ENCODE data around the gene MEGF6.

Gene MEGF6

DNA sequence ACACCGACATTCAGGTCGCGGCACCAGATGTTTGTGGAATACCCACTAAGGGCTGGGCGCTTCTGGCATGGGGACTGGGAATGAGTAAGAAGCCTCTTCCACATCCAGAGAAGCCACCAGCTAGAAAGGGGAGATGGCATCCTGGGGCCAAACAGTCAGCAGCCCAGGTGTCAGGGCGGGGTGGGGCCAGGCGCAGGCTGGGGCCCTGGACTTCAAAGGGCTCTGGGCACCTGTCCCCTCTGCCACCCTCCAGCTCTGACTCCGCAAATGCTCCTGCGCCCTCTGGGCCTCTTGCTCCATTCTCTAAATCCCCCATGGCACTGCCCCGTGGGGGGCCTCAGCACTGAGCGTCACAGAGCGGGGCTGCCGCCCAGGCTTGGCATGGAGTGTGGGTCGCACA lies 70.4 kb downstream of the MEGF6 start:
- DNase-seq (ENCODE audit: low spot score): no peak

DNA sequence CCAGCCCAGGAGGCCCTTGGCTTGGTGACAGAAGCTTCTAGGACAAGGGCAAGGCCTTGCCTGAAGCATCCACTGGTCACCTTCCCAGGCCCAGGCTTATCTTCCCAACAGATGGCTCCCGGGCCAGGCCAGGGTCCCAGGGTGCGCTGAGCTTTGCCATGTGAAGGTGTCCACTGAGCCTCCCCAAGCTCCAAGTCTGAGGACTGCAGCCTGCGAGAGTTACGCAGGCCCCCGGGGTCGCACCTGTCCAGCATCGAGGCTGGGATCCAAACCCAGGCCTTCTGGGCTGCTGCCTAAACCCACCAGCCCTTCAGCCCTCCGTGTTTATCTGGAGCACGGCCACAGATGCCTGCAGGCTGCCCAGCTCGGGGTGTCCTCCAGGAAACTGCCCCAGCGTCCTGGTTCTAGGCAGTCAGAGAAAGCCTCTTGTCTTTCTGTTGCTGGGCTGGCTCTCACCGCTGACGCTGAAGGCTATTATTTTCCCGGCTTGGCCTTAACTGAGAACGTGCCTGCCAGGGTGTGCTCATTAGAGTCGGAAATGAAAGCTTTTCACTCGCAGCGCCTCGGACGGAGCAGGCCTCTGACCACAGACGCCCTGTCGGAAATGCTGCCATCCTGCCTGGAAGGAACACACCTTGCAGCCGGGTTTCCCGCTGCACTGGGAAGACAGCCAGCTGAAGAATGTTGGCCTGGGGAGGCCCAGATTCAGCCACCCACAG lies 71.4 kb downstream of the MEGF6 start:
- FAIRE-seq (no peak), DNase-seq (ENCODE audit: low spot score) (no peak)

More for the DNA sequence above, 70.4 kb downstream of the MEGF6 start:
- FAIRE-seq: no peak

DNA sequence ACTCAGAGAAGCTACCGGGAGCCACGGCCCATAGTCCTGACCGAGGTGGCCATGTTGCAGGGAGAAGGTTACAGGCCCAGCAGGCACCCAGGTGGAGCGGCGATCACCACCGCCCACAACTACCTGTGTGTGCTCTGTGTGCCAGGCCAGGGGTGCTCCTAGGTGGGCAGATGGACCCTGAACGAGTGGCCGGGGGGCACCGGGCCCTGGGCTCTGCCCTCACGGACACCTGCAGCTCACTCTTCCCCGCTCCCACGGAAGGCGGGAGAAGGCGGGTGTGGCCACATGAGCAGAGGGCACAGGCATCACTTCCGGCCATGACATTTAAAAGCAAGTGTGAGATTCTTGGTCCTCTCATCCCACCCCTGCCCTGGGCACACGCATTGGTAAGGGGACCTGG lies 73.9 kb downstream of the MEGF6 start:
- DNase-seq (ENCODE audit: low spot score) (no peak), FAIRE-seq (no peak)

DNA sequence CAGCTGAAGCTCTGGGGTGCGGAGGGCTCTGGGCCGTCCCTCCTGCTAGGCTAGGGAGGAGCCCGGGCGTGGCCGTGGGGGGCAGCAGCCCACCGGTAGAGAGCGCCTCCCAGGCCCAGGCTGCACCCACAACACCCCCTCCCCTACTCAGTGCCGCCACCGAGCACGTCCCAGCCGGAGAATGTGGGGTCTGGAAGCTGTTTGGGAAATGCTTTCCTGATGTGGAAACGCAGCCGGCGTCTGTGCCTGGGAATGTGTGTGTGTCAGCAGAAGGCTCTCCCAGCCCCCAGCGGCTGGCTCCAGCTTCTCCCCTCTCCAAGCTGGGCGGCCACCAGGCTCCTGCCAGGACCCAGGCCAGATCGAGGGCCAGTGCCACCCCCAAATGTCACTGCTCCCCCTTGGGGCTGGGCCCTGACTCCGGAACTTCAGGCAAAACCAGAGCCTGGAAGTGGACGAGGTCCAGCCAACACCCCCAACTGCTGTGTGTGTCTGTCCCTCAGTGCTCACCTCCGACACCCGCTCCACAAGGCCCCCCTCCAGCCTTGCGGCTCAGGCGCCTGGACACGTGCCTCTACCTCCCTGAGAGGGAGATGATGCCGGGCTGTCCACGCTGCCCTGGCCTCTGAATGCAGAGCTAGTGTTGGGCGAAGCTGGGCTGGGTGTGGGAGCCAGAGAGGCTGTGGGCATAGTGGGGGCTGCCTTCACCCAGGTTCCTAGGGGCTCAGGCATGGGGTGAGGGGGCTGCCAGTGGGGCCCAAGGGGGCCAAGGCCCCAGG lies 74.7 kb downstream of the MEGF6 start:
- FAIRE-seq: no peak
- DNase-seq (ENCODE audit: low spot score): no peak

DNA sequence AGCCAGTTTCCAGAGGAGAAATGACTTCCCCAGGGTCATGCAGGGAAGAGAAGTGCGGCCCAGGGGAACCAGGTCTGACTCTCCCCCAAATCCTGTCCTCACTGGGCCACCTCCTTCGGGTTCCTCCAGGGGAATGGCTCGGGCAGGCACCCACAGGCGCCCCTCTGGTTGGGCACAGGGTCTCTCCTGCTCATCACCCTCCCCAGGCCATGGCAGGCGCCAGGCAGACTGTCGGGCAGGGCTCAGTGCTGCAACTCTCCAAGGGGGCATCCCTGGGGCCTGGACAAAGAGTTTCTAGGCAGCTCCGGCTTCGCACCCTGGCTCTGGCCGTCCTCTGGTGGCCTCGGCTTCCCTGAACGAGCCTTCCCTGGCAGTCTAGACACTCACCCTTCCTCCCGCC lies 75.6 kb downstream of the MEGF6 start:
- no peak for FAIRE-seq
- no peak for DNase-seq (ENCODE audit: low spot score)

DNA sequence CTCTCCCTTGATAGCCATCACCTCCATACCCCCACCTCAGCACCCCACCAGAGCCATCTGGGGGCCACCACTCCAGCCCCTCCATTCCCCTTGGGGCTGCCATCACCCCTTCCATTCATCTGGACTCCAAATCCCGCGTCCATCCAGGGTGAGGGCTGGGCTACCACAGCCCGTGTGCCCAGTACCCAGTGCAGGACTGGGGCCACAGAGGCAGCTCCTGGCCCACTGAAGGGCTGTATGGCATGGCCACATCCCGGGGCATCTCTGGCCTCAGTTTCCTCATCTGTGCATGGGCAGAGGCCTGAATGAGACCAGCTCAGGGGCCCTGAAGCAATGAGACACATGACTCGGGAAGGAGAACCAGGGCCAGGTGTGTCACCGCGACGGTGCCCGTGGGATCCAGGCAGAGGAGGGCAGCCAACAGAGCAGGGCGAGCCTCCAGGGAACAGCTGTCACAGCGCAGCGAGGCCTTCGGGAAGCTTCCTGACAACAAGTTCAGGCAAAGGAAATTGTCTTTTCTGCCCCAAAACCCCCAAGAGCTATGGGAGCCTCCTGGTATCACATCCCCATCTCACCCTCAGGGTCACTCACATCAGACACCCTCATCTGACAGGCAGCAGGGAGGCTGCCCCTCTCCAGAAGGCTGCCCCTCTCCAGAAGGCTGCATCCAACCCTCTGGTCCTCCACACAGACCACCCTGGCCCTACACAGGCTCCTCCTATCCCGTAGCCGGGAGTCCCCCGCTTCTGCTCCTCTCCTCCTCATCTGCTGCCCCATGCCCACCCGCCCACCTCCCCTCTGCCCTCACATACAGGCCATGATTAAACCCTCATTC lies 76.3 kb downstream of the MEGF6 start:
- DNase-seq (ENCODE audit: low spot score): no peak
- FAIRE-seq: no peak

DNA sequence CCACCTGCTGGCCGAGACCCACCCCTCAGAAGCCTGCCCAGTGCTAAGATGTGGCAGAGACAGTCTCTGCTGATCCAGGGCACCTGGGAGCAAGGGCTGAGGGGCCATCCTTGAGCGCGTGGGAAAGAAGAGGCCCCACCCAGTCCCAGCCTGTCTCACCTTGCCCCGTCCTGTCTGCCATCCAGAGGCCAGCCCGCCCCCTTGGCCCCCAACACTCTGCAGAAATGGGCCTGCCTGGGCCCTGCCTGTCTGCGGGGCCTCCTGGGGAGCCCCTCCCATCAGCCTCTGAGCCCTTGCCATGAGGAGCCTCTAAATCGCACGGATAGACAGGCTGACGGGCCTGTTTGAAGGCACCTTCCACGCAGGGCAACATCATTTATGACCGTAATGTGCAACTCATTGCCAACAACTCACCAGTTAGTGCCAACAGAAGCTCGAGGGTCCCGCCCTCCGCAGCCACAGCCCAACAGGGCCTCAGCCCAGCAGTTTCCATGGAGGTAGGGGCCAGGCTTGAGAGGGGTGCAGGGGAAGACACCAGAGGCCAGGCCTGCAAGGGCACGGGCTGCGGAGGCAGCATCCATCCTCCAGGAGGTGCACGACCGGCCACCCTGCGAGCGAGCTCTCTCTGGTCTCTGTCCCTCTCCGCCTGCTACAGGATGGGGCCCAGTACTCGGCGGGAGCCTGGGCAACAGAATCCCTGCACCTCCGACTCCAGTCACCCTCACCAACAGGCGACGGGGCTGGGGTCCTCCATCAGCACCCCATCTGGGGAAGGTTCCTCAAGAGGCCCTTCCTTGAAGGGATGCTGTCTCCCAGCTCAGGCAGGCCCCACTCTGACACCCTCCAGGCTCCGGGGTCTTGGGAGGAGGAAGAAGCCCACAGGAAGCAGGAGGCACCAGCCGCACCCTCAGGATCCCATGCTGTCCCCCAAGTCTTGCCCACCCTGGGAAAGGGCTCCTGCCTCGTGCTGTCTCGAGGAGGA lies 78.0 kb downstream of the MEGF6 start:
- FAIRE-seq (no peak), DNase-seq (ENCODE audit: low spot score) (no peak)

DNA sequence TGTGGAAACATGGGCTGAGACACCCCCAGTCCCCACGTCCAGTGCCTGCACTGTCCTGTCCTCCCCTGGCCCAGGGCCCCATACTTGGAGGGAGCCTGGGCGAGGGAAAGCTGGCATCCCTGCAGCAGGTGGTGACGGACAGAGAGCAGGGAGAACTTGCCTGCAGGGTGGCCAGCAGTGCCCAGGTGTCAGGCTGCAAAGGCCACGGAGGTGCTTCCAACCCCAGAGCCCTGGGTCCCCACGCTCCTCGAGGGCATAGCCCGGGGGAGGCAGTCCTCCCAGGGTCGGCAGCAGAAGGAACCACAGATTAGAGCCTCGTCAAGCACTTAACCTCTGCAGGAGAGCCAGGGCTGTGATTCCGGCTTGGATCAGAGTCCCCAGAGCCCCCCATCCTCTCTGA lies 79.4 kb downstream of the MEGF6 start:
- no peak for DNase-seq (ENCODE audit: low spot score)
- FAIRE-seq: no peak

DNA sequence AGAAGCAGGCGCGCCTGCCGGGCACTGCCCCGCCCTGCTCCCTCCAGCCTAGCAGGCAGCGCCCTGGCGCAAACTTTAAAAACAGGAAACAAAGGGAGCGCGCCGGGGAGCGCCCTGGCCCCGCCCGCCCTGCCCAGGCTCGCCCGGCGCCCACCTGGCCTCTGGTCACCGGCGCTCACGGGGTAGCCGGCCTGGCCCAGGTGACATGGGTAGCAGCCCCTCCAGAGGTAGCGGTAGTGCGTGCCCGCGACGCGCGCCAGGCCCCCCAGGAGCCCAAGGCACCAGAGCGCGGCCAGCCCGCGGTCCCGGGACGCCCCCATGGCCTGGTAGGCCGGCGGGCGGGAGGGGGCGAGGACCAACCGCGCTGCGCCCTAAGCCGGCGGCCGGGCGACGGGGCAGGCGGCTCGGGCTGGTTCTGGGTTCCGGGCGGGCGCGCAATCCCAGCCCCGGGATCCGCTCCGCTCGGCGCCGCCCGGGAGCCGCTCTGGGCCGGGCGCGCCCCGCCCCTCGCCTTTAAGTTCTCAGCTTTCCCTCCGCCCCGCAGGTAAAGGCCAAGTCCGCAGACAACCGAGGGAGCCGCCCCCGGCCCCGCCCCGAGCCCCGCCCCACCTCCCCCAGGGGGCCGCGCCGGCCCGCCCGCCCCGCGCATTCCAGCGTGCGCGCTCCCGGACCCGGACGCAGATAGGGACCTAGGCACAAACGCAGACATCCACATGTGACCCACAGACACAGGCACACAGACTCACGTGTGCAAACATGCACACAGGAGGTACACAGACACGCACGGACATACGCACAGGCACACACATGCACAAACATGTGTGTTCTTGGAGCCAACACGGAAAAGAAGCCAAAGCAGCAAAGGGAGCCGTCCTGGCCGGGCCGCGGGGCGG lies 80.1 kb downstream of the MEGF6 start:
- DNase-seq (ENCODE audit: low spot score) (peak; percentile 38), FAIRE-seq (no peak)

DNA sequence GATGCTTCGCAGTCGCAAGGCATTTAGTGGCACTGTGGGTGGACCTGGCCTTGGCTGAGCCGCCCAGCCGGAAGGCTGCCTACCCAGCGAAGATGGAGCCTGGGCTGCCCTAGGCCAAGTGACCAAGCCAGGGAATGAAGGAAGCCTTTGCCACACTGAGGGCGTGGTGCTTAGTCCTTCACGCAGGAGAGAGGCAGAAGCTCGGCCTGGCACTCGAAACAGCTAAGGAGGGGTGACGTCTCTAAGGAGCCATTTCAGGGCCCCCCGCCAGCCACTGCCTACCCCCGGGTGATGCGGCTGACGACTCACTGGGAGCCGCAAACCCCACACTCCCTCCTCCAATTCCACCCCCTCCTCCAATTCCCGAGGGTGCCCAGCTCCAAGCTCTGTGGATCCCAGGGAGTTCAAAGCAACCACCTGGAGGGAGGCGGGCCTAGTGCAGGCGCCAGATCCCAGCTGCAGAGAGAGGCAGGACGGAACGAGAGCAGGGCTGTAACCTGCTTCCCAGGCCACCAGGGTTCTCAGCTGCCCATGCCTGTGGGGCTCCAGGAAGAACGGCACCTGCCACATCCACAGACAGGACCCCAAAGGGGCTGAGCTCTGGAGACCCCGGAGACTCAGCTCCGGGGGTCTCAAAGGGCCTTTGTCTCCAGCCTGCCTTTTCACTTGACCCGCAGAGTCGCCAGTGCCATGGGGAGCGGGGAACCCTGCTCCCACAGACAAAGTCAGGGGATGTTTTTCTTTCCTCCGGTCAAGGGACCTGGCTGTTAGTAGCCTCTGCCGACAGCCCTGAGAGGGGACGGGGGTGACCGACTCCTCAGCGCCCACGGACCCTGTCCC lies 81.0 kb downstream of the MEGF6 start:
- DNase-seq (ENCODE audit: low spot score) (no peak), FAIRE-seq (no peak)

DNA sequence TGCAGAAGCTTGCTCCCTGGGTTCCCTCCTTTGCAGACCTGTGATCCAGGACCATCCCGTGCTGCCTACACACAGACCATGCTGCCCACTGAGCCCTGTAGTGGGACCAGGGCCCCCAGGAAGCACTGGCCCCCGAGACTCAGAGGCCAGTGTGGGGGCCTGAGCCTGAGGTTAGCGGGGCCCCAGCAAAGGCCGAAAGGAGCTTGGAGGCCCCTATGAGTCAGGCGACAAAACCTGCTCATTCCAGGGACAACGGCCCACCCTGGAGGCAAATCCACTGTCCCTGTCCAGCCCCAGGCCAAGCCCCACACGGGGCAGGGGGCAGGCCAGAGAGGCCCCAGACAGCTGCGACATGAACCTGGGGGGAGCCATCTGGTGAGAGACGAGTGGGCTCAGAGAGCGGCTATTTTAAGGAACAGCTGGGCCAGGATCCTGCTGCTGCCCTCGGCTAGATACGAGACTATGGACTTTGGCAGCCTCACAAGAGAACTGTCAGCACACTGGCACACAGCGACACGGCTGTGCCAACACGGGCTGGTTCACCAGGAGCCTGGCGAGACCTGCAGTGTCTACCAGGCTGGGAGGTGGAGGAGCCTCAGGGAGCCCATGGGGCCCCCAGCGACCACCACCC lies 82.1 kb downstream of the MEGF6 start:
- DNase-seq (ENCODE audit: low spot score) (no peak), FAIRE-seq (no peak)

DNA sequence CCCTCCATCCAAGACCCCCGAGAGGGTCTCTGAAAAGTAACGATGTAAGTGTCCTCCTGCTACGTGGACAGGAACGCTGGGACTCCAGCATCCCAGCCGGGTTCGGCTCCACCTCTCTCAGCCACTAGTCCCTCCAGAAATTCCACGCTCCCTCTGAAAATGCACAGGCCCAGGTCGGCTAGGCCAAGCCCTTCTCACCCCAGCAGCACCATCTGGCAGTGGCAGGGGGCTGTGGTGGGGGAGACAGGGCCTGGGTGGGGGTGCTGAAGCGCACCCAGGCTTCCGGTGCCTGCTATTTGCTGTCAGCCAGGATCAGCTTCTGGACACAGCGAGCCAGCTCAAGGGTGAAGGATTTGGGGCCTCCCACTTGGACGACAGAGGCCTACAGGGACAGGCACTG lies 83.5 kb downstream of the MEGF6 start:
- FAIRE-seq (no peak), DNase-seq (ENCODE audit: low spot score) (no peak)

DNA sequence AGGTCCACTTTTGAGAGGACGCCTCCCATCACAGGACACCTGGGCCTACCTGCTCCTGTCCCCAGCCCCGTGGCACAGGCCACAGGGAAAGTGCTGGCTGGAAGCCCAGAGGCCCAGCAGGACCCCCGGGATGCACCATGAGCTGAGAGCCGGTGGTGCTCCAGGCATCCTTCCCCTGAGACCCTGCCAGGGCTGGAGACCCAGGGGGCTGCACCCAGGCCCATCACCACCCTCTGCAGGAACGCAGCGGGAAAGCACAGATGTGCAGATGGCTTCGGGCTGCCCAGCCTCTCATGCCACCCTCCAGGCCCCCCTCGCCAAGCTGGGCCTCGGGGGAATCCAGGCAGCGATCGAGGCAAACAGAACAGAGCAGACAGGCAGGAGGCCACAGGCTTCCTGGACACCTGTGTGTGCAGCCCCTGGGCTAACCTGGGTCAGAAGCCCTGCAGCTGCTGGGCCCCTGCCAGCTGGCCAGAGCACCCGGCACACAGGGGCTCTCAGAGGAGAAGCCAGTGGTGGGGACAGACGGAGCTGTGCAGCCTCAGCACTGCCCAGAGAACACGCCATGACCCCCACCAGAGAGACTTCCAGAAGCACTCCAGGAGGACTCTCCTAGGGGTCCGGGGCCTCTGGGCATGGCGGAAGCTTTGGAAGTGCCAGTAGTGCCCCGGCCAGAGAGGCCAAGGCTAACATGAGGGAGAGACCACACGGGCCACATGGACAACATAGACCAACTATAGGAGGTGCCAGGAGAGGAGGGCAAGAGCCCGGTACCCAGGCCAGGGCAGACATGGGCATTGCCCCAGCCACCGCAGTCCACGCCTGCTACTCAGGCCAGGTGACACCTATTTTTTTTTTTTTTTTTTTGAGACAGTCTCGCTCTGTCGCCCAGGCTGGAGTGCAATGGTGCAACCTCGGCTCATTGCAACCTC lies 85.5 kb downstream of the MEGF6 start:
- DNase-seq (ENCODE audit: low spot score) (no peak), FAIRE-seq (no peak)

DNA sequence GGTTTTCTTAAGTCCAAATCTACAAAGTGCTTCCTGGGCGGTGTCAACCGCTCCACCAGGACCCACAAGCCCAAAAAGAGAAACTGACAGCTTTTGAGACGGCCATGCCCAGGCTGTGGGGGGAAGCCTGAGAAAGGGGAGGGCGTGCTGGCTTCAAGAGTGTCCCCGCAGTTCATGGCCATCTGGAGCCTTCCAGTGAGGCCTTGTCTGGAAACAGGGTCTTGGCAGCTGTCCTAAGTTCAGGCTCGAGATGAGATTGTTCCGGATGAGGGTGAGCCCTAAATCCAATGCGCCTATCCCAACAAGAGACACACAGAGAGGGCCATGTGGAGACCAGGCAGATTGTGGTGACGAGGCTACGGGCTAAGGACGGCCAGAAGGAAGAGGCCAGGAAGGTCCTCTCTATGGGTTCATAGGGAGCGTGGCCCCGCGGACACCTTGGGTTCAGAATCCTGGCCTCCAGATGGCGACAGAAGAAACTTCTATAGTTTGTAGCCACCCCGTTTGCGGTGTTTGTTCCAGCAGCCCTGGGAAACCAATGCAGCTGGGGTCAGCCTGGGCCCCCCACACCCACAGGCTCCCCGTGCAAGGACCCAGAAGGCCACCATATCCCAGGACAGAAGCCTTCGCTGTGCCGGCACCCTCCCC lies 86.6 kb downstream of the MEGF6 start:
- FAIRE-seq (no peak), DNase-seq (ENCODE audit: low spot score) (no peak)

DNA sequence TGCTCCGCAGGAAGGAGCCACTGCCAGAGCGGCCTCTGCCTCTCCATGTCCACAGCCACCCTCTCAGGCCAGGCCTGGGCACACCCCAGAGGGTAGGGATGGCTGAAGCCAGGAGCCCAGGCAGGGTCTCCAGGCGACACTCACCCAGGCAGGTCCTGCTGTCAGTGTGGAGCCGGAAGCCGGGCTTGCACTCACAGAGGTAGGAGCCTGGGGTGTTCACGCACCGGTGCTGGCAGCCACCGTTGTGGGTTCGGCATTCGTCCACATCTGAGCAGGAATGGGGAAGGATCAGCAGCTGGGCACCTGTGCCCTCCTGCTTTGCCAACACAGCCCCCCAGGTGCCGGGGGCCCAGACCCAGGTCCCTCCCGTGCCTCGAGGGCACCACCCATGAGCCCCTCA lies 87.3 kb downstream of the MEGF6 start:
- no peak for FAIRE-seq
- DNase-seq (ENCODE audit: low spot score): no peak

DNA sequence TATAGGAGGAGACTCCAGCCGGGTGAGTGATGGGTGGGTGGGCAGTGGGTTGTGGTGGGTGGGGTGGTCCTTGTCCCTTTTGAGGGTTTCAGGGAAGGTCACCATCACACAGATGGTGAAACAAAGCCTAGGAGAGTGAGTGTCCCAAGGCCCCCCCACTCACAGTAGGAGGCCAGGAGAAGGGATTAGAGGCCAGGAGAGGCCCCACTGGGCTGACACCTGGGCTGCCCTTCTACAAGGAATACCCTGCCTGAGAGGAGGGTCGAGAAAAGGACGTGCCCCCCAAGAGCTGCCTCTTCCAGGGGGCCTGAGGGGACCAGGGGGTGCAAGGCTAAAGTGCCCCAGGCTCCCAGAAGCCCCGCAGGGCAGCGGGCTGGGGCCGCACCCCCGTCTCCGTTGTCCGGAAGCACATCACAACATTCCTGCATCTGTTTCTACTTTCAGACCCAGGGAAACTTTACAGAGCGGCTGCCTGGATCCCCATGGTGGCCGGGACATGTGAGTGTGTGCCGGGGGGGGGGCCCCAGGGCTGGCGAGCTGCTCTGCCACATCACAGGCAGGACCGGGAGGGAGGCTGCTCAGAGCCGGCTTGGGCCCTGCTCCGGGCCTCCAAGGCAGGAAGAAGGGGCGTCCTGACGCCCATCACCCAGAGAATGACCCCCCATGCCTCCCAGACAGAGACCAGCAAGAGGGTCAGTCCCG lies 88.6 kb downstream of the MEGF6 start:
- no peak for DNase-seq (ENCODE audit: low spot score)
- FAIRE-seq: no peak

Data from RCC 7860 (cell line).